ENCODE results near the gene RPIA. TPM values are rescaled to one million over a fixed set of nuclear protein-coding genes. Genes with fewer than 3 reads are reported as not detected.

The RPIA gene
- total and polyA plus RNA-seq, 2 of the 4 experiments (the other 2 are of a cell fraction) = 4.1 to 8.6 TPM

Other genes with a start within 250 kb of the RPIA start
- not detected in 2 replicates for gene FOXI3, start 239.0 kb upstream of the RPIA start, total RNA-seq (2012; rRNA removed)
- not detected in 2 replicates for gene FOXI3, start 239.0 kb upstream of the RPIA start, polyA plus RNA-seq (2012; rRNA removed)
- gene EIF2AK3, start 64.2 kb upstream of the RPIA start, total RNA-seq (2012; rRNA removed) = 20.3 and 22.8 TPM in 2 replicates
- gene EIF2AK3, start 64.2 kb upstream of the RPIA start, polyA plus RNA-seq (2012; rRNA removed) = 5.3 and 7.9 TPM in 2 replicates